Upper lobe of left lung (tissue), 6 donors: Measurements from ENCODE around the gene TXNRD2. TPM values are rescaled to one million over a fixed set of nuclear protein-coding genes. Genes with fewer than 3 reads are reported as not detected.

Source experiments
- ATAC-seq, 2 donors: fragments of 200-7000 bp; cut with Tn5 transposase; one replicate each; pipeline ENCODE4 v1.9.1; 2022; ENCODE audit warnings: mild to moderate bottlenecking in 2 of 2, moderate library complexity in 2 of 2; ENCODE audit not compliant: low FRiP score in 2 of 2
- DNase-seq, 2 donors: peaks; one replicate each; pipeline ENCODE4 v3.0.0-alpha.2; 2019 to 2020
- H3K27ac ChIP-seq, 4 donors: fragments of 200-600 bp; sonication (generic); one replicate each; pipeline ENCODE4 v1.5.1; 2016 to 2019
- H3K27me3 ChIP-seq, 4 donors: fragments of 200-600 bp; sonication (generic); one replicate each; pipeline ENCODE4 v1.5.1; 2017 to 2019
- H3K36me3 ChIP-seq, 4 donors: fragments of 200-600 bp; sonication (generic); one replicate each; pipeline ENCODE4 v1.5.1; 2016 to 2019
- H3K4me1 ChIP-seq, 4 donors: fragments of 200-600 bp; sonication (generic); one replicate each; pipeline ENCODE4 v1.5.1; 2018 to 2019
- H3K4me3 ChIP-seq, 4 donors: fragments of 200-600 bp; sonication (generic); one replicate each; pipeline ENCODE4 v1.5.1; 2017 to 2019; ENCODE audit warnings: mild to moderate bottlenecking in 2 of 4, moderate library complexity in 1 of 4
- H3K9me3 ChIP-seq, 4 donors: fragments of 200-600 bp; sonication (generic); one replicate each; pipeline ENCODE4 v1.5.1; 2018 to 2019
- CTCF ChIP-seq, 6 experiments: fragments of 450-650 bp in 4 of 6; fragments of 200-600 bp in 2 of 6; sonication (generic) in 2 of 6; IDR thresholded peaks; one replicate each; pipeline ENCODE4 v1.5.1; 2016 to 2019; ENCODE audit warnings: antibody characterized with exemption in 6 of 6
- EP300 ChIP-seq, 4 donors: sonication (generic); formaldehyde crosslinking; IDR thresholded peaks; one replicate each; pipeline ENCODE4 v1.5.1; 2017; ENCODE audit warnings: antibody characterized with exemption in 4 of 4, control low read depth in 2 of 4
- POLR2A ChIP-seq, 4 donors: fragments of 450-650 bp; IDR thresholded peaks; one replicate each; pipeline ENCODE4 v1.5.1; 2016 to 2017; ENCODE audit warnings: antibody characterized with exemption in 4 of 4, mild to moderate bottlenecking in 2 of 4
- POLR2AphosphoS5 ChIP-seq, 2 donors: sonication (generic); formaldehyde crosslinking; IDR thresholded peaks; one replicate each; pipeline ENCODE4 v1.5.1; 2017; ENCODE audit warnings: antibody characterized with exemption in 2 of 2
- WGBS, 2 donors: methylation state at CpG; one replicate each; pipeline ENCODE4 v1.1.5; 2017 to 2018; 5-methylcytosine and 5-hydroxymethylcytosine counted together
- total RNA-seq, 6 donors: library from RNA; depleted of rRNA in 4 of 6; stranded (reverse); fragments of >200 nt in 4 of 6; gene quantifications; one replicate each; pipeline versions ENCODE4 v1.1.0 to v1.2.1, GENCODE V29; 2016 to 2021
- donor health status: DM: no; HTN: no; CAD: no; lungs with moderate emphysema.
- donor health status: DM: no; HTN: yes; CAD: no; lungs with severe emphysema.

Gene TXNRD2
- total RNA-seq, 6 donors from 2014 or later: 29.6 to 78.6 (median 49.3) TPM

- H3K27ac ChIP-seq: peak overlapping the region; percentile 11 to 61 (median 47)
- no peaks in the 10 kb centered on the region for H3K9me3 ChIP-seq
Measured at GRCh38 chr22:19891317-19892256, 50.0 kb downstream of the TXNRD2 start.

GRCh38 chr22:19890502-19891316, 50.9 kb downstream of the TXNRD2 start:
- Histone ChIP-seq H3K27ac (peak overlapping the region in 2 of 4 donors; percentile 46 to 61), H3K27me3 (no peaks in the 10 kb centered on the region), H3K4me1 (peaks cover 26 to 42% (median 33%) of the 10 kb centered on the region in 4 donors), H3K4me3 (no peak overlapping the region), H3K36me3 (peaks cover 0 to 29% (median 12%) of the 10 kb centered on the region in 4 donors), H3K9me3 (no peaks in the 10 kb centered on the region)
- DNase-seq (no peak), ATAC-seq (no peak)
- WGBS, 2 donors: 80 to 93% methylated on average over 5 to 19 of the region's 20 CpGs
- TF ChIP-seq POLR2A (IDR thresholded peaks at IDR 0.05): no peak

More at GRCh38 chr22:19891317-19892256, 50.0 kb downstream of the TXNRD2 start:
- Histone ChIP-seq H3K4me3 (peak overlapping the region in 3 of 4 donors; percentile 12 to 31 (median 14)), H3K27me3 (no peaks in the 10 kb centered on the region), H3K36me3 (peaks cover 0 to 35% (median 12%) of the 10 kb centered on the region in 4 donors), H3K4me1 (peaks cover 17 to 33% (median 27%) of the 10 kb centered on the region in 4 donors)
- DNase-seq (peak in 1 of 2 donors; percentile 84), ATAC-seq (no peak)
- WGBS, 2 donors: 37 to 40% methylated on average over 16 to 32 of the region's 32 CpGs
- TF ChIP-seq POLR2A (IDR thresholded peaks at IDR 0.05): no peak
- no peak for TF ChIP-seq CTCF (IDR thresholded peaks at IDR 0.05)
- TF ChIP-seq EP300 (IDR thresholded peaks at IDR 0.05): no peak
- no peak for TF ChIP-seq POLR2AphosphoS5 (IDR thresholded peaks at IDR 0.05)

GRCh38 chr22:19889951-19890350, 51.7 kb downstream of the TXNRD2 start:
- peak in 1 of 2 donors; percentile 68 for DNase-seq
- 88 to 94% methylated on average over 6 to 9 of the region's 9 CpGs for WGBS, 2 donors
- Histone ChIP-seq H3K4me3 (no peak overlapping the region), H3K36me3 (peaks cover 0 to 22% (median 8%) of the 10 kb centered on the region in 4 donors), H3K9me3 (no peaks in the 10 kb centered on the region), H3K27me3 (no peaks in the 10 kb centered on the region), H3K27ac (no peak overlapping the region), H3K4me1 (peaks cover 26 to 46% (median 33%) of the 10 kb centered on the region in 4 donors)
- TF ChIP-seq EP300 (IDR thresholded peaks at IDR 0.05) (no peak), POLR2AphosphoS5 (IDR thresholded peaks at IDR 0.05) (no peak), CTCF (IDR thresholded peaks at IDR 0.05) (no peak), POLR2A (IDR thresholded peaks at IDR 0.05) (no peak)
- no peak for ATAC-seq

- no peak for TF ChIP-seq POLR2AphosphoS5 (IDR thresholded peaks at IDR 0.05)
- TF ChIP-seq CTCF (IDR thresholded peaks at IDR 0.05): no peak
- TF ChIP-seq POLR2A (IDR thresholded peaks at IDR 0.05): no peak
- TF ChIP-seq EP300 (IDR thresholded peaks at IDR 0.05): no peak
- Histone ChIP-seq H3K27me3 (no peaks in the 10 kb centered on the region), H3K36me3 (peaks cover 0 to 10% (median 3%) of the 10 kb centered on the region in 4 donors), H3K9me3 (no peaks in the 10 kb centered on the region), H3K27ac (no peak overlapping the region), H3K4me3 (no peak overlapping the region), H3K4me1 (peaks cover 26 to 46% (median 33%) of the 10 kb centered on the region in 4 donors)
- ATAC-seq (no peak), DNase-seq (peak in 1 of 2 donors; percentile 63)
- WGBS, 2 donors: 92 to 98% methylated on average over 12 to 17 of the region's 17 CpGs
Measured at GRCh38 chr22:19888131-19888746, 53.4 kb downstream of the TXNRD2 start.
